Nephron progenitor cell (in vitro differentiated cells): Measurements from ENCODE around the gene CCN2.

Experiments used
- DNase-seq: peaks from one replicate; pipeline ENCODE4 v3.0.0; 2021
- H3K27ac Mint-ChIP-seq: 2 replicates; pipeline ENCODE4 v1.8.0; 2021; ENCODE audit warnings: mild to moderate bottlenecking, moderate library complexity, mixed read lengths
- H3K27me3 Mint-ChIP-seq: 2 replicates; pipeline ENCODE4 v1.8.0; 2021; ENCODE audit warnings: mild to moderate bottlenecking, low read depth, mixed read lengths; ENCODE audit not compliant: poor library complexity
- H3K36me3 Mint-ChIP-seq: 2 replicates; pipeline ENCODE4 v1.8.0; 2021; ENCODE audit warnings: low read depth, mixed read lengths
- H3K4me1 Mint-ChIP-seq: 2 replicates; pipeline ENCODE4 v1.8.0; 2021; ENCODE audit warnings: mixed read lengths
- H3K4me3 Mint-ChIP-seq: 2 replicates; pipeline ENCODE4 v1.8.0; 2021; ENCODE audit warnings: mild to moderate bottlenecking, moderate library complexity, mixed read lengths
- H3K9me3 Mint-ChIP-seq: 2 replicates; pipeline ENCODE4 v1.8.0; 2021; ENCODE audit warnings: mild to moderate bottlenecking, moderate library complexity, mixed read lengths
- CTCF ChIP-seq: fragments of 200-600 bp; sonication (generic); IDR thresholded peaks from 2 replicates; pipeline ENCODE4 v1.5.0; 2021; ENCODE audit warnings: antibody characterized with exemption

Gene CCN2

DNA sequence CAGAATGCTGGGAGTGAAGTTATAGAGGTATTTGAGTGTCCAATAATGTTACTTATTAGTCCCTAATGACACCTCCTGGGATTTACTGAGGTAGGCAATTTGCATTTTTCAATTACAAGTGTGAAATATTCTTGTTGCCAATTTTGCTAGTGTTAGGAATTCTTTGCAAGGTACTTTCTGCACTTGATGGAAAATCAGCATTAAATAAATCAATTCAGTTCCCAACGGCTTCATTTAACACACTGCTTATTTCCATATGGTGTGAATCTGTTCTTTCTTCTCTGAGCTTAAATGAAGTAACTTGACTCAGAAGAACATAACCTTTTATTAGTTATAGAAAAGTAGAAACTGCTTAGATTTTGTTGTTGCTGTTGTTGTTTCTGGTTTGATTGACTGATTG, 21.2 kb downstream of the CCN2 start:
- Mint-ChIP-seq H3K4me3 (no peak overlapping the region), H3K27me3 (no peaks in the 10 kb centered on the region), H3K9me3 (no peaks in the 10 kb centered on the region), H3K27ac (no peak overlapping the region), H3K36me3 (no peaks in the 10 kb centered on the region), H3K4me1 (peaks cover 10% of the 10 kb centered on the region)
- no peak for DNase-seq
- TF ChIP-seq CTCF, result no peak

DNA sequence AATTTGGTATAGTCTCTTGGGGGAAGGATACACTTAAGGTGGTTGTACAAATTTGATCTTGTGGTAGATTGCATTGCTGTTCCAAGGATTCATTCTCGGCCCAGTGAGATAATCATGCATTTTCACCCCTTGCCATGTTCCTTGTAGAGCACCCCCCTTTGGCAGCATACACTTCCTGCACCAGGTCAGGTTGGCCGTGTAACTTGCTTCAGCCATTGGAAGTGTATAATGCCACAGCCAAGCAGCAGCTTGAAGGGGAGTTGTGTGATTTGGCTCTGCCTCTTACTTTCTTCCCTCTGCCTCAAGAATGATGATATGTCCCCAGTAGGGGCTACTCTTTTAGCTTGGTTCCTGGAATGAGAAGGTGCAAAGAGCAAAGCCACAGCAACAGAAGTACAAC, 21.9 kb downstream of the CCN2 start:
- H3K36me3 Mint-ChIP-seq, result no peaks in the 10 kb centered on the region
- H3K4me1 Mint-ChIP-seq, result peaks cover 10% of the 10 kb centered on the region
- H3K4me3 Mint-ChIP-seq, result no peak overlapping the region
- H3K9me3 Mint-ChIP-seq, result no peaks in the 10 kb centered on the region
- no peaks in the 10 kb centered on the region for H3K27me3 Mint-ChIP-seq
- H3K27ac Mint-ChIP-seq, result no peak overlapping the region
- TF ChIP-seq CTCF, result no peak
- DNase-seq, result no peak

- no peak for DNase-seq
- H3K4me1 Mint-ChIP-seq, result no peaks in the 10 kb centered on the region
- H3K4me3 Mint-ChIP-seq, result no peak overlapping the region
- no peaks in the 10 kb centered on the region for H3K36me3 Mint-ChIP-seq
- peak; percentile 40 for TF ChIP-seq CTCF
- no peak overlapping the region for H3K27ac Mint-ChIP-seq
- H3K27me3 Mint-ChIP-seq, result no peaks in the 10 kb centered on the region
- peaks cover 24% of the 10 kb centered on the region for H3K9me3 Mint-ChIP-seq
These were observed 26.2 kb downstream of the CCN2 start for GRCh38 chr6:131924881-131925474.

- Mint-ChIP-seq H3K27me3 (no peaks in the 10 kb centered on the region), H3K36me3 (no peaks in the 10 kb centered on the region), H3K4me1 (no peaks in the 10 kb centered on the region), H3K27ac (no peak overlapping the region), H3K4me3 (no peak overlapping the region), H3K9me3 (peaks cover 29% of the 10 kb centered on the region)
- TF ChIP-seq CTCF, result peak; percentile 67
- DNase-seq, result peak; percentile 72
These were observed 27.8 kb downstream of the CCN2 start for GRCh38 chr6:131923356-131923755.

- no peak for TF ChIP-seq CTCF
- Mint-ChIP-seq H3K36me3 (no peaks in the 10 kb centered on the region), H3K4me1 (peaks cover 8% of the 10 kb centered on the region), H3K27me3 (no peaks in the 10 kb centered on the region), H3K27ac (no peak overlapping the region), H3K9me3 (peaks cover 29% of the 10 kb centered on the region), H3K4me3 (no peak overlapping the region)
- no peak for DNase-seq
These were observed 30.5 kb downstream of the CCN2 start for GRCh38 chr6:131920656-131921055.

- no peak overlapping the region for H3K27ac Mint-ChIP-seq
- peaks cover 8% of the 10 kb centered on the region for H3K4me1 Mint-ChIP-seq
- peaks cover 29% of the 10 kb centered on the region for H3K9me3 Mint-ChIP-seq
- H3K36me3 Mint-ChIP-seq, result no peaks in the 10 kb centered on the region
- DNase-seq, result no peak
- H3K4me3 Mint-ChIP-seq, result no peak overlapping the region
- no peaks in the 10 kb centered on the region for H3K27me3 Mint-ChIP-seq
- TF ChIP-seq CTCF, result no peak
These were observed 32.4 kb downstream of the CCN2 start for GRCh38 chr6:131918650-131919355.
